ENCODE results near the gene LTBP3.

LTBP3 gene

GRCh38 chr11:65500387-65501185 is 57.6 kb downstream of the LTBP3 start:
- TF ChIP-seq EZH2phosphoT487 (IDR thresholded peaks at IDR 0.05; ENCODE audit: borderline replicate concordance, low read length) (no peak), CTCF (IDR thresholded peaks at IDR 0.05; ENCODE audit: low read depth, low read length, poor library complexity, severe bottlenecking) (no peak)
- peaks cover 76% of the 10 kb centered on the region for H3F3A ChIP-seq (ENCODE audit: control insufficient read depth, insufficient read depth)
- no peaks in the 10 kb centered on the region for H3K9me2 ChIP-seq (replicated peaks; ENCODE audit: control insufficient read depth, low read length)
- H3K27me3 ChIP-seq (ENCODE audit: control insufficient read depth, low read length), result no peaks in the 10 kb centered on the region
- peaks cover 92% of the 10 kb centered on the region for H3K79me2 ChIP-seq (ENCODE audit: control insufficient read depth, low read length)
- H3K4me3 ChIP-seq (ENCODE audit: low read length), result peak overlapping the region; percentile 85
- no peaks in the 10 kb centered on the region for H3K9me3 ChIP-seq (ENCODE audit: control insufficient read depth, insufficient read depth, low read length)
- H3K27ac ChIP-seq (ENCODE audit: low read depth, low read length), result peak overlapping the region; percentile 99
- H3K36me3 ChIP-seq (ENCODE audit: control insufficient read depth, low read length), result peaks cover 72% of the 10 kb centered on the region
- H3K4me1 ChIP-seq (ENCODE audit: control insufficient read depth, low read length), result peaks cover 60% of the 10 kb centered on the region
- peaks cover 48% of the 10 kb centered on the region for H4K20me1 ChIP-seq (ENCODE audit: control insufficient read depth, insufficient read depth, low read depth, low read length)
- peak overlapping the region; percentile 92 for H3K4me2 ChIP-seq (ENCODE audit: low read length)

DNA sequence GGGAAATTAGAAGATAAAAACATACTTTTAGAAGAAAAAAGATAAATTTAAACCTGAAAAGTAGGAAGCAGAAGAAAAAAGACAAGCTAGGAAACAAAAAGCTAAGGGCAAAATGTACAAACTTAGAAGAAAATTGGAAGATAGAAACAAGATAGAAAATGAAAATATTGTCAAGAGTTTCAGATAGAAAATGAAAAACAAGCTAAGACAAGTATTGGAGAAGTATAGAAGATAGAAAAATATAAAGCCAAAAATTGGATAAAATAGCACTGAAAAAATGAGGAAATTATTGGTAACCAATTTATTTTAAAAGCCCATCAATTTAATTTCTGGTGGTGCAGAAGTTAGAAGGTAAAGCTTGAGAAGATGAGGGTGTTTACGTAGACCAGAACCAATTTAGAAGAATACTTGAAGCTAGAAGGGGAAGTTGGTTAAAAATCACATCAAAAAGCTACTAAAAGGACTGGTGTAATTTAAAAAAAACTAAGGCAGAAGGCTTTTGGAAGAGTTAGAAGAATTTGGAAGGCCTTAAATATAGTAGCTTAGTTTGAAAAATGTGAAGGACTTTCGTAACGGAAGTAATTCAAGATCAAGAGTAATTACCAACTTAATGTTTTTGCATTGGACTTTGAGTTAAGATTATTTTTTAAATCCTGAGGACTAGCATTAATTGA is 58.3 kb downstream of the LTBP3 start:
- peak overlapping the region; percentile 85 for H3K4me3 ChIP-seq (ENCODE audit: low read length)
- H3K27ac ChIP-seq (ENCODE audit: low read depth, low read length), result peak overlapping the region; percentile 99
- peaks cover 85% of the 10 kb centered on the region for H3K79me2 ChIP-seq (ENCODE audit: control insufficient read depth, low read length)
- no peaks in the 10 kb centered on the region for H3K9me2 ChIP-seq (replicated peaks; ENCODE audit: control insufficient read depth, low read length)
- peaks cover 68% of the 10 kb centered on the region for H3F3A ChIP-seq (ENCODE audit: control insufficient read depth, insufficient read depth)
- H3K27me3 ChIP-seq (ENCODE audit: control insufficient read depth, low read length), result no peaks in the 10 kb centered on the region
- H3K4me2 ChIP-seq (ENCODE audit: low read length), result peak overlapping the region; percentile 92
- H3K9me3 ChIP-seq (ENCODE audit: control insufficient read depth, insufficient read depth, low read length), result no peaks in the 10 kb centered on the region
- peaks cover 57% of the 10 kb centered on the region for H3K4me1 ChIP-seq (ENCODE audit: control insufficient read depth, low read length)
- TF ChIP-seq CTCF (IDR thresholded peaks at IDR 0.05; ENCODE audit: low read depth, low read length, poor library complexity, severe bottlenecking) (no peak), EZH2phosphoT487 (IDR thresholded peaks at IDR 0.05; ENCODE audit: borderline replicate concordance, low read length) (no peak)
- H3K36me3 ChIP-seq (ENCODE audit: control insufficient read depth, low read length), result peaks cover 65% of the 10 kb centered on the region
- H4K20me1 ChIP-seq (ENCODE audit: control insufficient read depth, insufficient read depth, low read depth, low read length), result peaks cover 48% of the 10 kb centered on the region

GRCh38 chr11:65498977-65499712 is 59.0 kb downstream of the LTBP3 start, which contains the start of gene MALAT1:
Gene MALAT1 (plus strand): TSS chr11:65499045.
- H3K9me3 ChIP-seq (ENCODE audit: control insufficient read depth, insufficient read depth, low read length), result no peaks in the 10 kb centered on the region

More at GRCh38 chr11:65498977-65499712, 59.0 kb downstream of the LTBP3 start, which contains the start of gene MALAT1:
- peak within 1 kb of the TSS; percentile 85 for H3K4me3 ChIP-seq (ENCODE audit: low read length)
- peaks cover 61% of the 10 kb centered on the region for H3F3A ChIP-seq (ENCODE audit: control insufficient read depth, insufficient read depth)
- H3K79me2 ChIP-seq (ENCODE audit: control insufficient read depth, low read length), result peaks cover 81% of the 10 kb centered on the region
- peak within 1 kb of the TSS; percentile 92 for H3K4me2 ChIP-seq (ENCODE audit: low read length)
- H4K20me1 ChIP-seq (ENCODE audit: control insufficient read depth, insufficient read depth, low read depth, low read length), result peaks cover 45% of the 10 kb centered on the region
- H3K27ac ChIP-seq (ENCODE audit: low read depth, low read length), result peak within 1 kb of the TSS; percentile 99
- H3K36me3 ChIP-seq (ENCODE audit: control insufficient read depth, low read length), result peaks cover 57% of the 10 kb centered on the region
- peaks cover 57% of the 10 kb centered on the region for H3K4me1 ChIP-seq (ENCODE audit: control insufficient read depth, low read length)
- no peaks in the 10 kb centered on the region for H3K27me3 ChIP-seq (ENCODE audit: control insufficient read depth, low read length)
- TF ChIP-seq EZH2phosphoT487 (IDR thresholded peaks at IDR 0.05; ENCODE audit: borderline replicate concordance, low read length), result no peak
- no peak for TF ChIP-seq CTCF (IDR thresholded peaks at IDR 0.05; ENCODE audit: low read depth, low read length, poor library complexity, severe bottlenecking)
- no peaks in the 10 kb centered on the region for H3K9me2 ChIP-seq (replicated peaks; ENCODE audit: control insufficient read depth, low read length)

Measured in DOHH2 (cell line).